ENCODE measurements around the gene KCTD2. TPM values are rescaled to one million over a fixed set of nuclear protein-coding genes. Genes with fewer than 3 reads are reported as not detected.
"Not testable (repeated sequence)": the region's sequence is repeated elsewhere in the genome, so short reads cannot be mapped to it uniquely, and the experiment has no call there.

KCTD2 gene
- total RNA-seq: 10 to 100 TPM; 21.7 TPM

GRCh38 chr17:75046407-75047289, at the start of gene KCTD2, which contains the start of gene ATP5PD:
KCTD2 (plus strand) TSS chr17:75047225; CDS start chr17:75047251, 26 bp downstream.
ATP5PD (minus strand) TSS chr17:75046969; CDS start chr17:75042650, 4,319 bp downstream.
- Mint-ChIP-seq H3K4me3 (peak within 1 kb of the TSS; percentile 99), H3K36me3 (ENCODE audit: low read depth) (peaks cover 20% of the 10 kb centered on the region), H3K27me3 (no peaks in the 10 kb centered on the region), H3K27ac (peak within 1 kb of the TSS; percentile 96), H3K9me3 (no peaks in the 10 kb centered on the region), H3K4me1 (peaks cover 45% of the 10 kb centered on the region)
- CTCF ChIA-PET: interaction anchor here (0.6 to 2.1 kb wide), 5 partner anchors 10 to 304 kb away, joined by 3 to 9 read pairs (median 3); no protein-coding TSS in a partner anchor
- POLR2A ChIA-PET: interaction anchor here (0.6 kb wide), 1 partner anchor 121 kb away, joined by 8 read pairs; no protein-coding TSS in a partner anchor
- DNase-seq: peak; percentile 96

- no peak overlapping the region for H3K4me3 Mint-ChIP-seq
- ChIA-PET POLR2A (no interaction called here), CTCF (interaction anchor here (0.9 to 2.2 kb wide), 4 partner anchors 10 to 37 kb away, joined by 3 to 13 read pairs (median 4); partner anchors contain the start of gene MRPL58)
These were observed 48.2 kb upstream of the KCTD2 start for GRCh38 chr17:74998783-74999182.

GRCh38 chr17:74999523-74999922, 47.5 kb upstream of the KCTD2 start:
- peaks cover 2% of the 10 kb centered on the region for H3K27me3 Mint-ChIP-seq
- no peaks in the 10 kb centered on the region for H3K9me3 Mint-ChIP-seq
- no peak for DNase-seq
- ChIA-PET CTCF (interaction anchor here (1.0 to 2.2 kb wide), 5 partner anchors 9 to 38 kb away, joined by 3 to 13 read pairs (median 4); partner anchors contain the start of gene MRPL58), POLR2A (interaction anchor here (0.6 kb wide), 1 partner anchor 66 kb away, joined by 5 read pairs; no protein-coding TSS in a partner anchor)
- no peak overlapping the region for H3K4me3 Mint-ChIP-seq
- no peak overlapping the region for H3K27ac Mint-ChIP-seq
- H3K4me1 Mint-ChIP-seq: peaks cover 12% of the 10 kb centered on the region
- no peaks in the 10 kb centered on the region for H3K36me3 Mint-ChIP-seq (ENCODE audit: low read depth)

More at GRCh38 chr17:74998783-74999182, 48.2 kb upstream of the KCTD2 start:
- no peaks in the 10 kb centered on the region for H3K9me3 Mint-ChIP-seq
- H3K27me3 Mint-ChIP-seq: peaks cover 2% of the 10 kb centered on the region
- no peak overlapping the region for H3K27ac Mint-ChIP-seq
- no peaks in the 10 kb centered on the region for H3K36me3 Mint-ChIP-seq (ENCODE audit: low read depth)
- DNase-seq: no peak
- peaks cover 12% of the 10 kb centered on the region for H3K4me1 Mint-ChIP-seq

GRCh38 chr17:75001915-75002843, 44.8 kb upstream of the KCTD2 start:
- no peak for DNase-seq
- Mint-ChIP-seq H3K27ac (no peak overlapping the region), H3K36me3 (ENCODE audit: low read depth) (no peaks in the 10 kb centered on the region), H3K27me3 (peaks cover 2% of the 10 kb centered on the region), H3K4me3 (no peak overlapping the region), H3K9me3 (no peaks in the 10 kb centered on the region), H3K4me1 (peaks cover 12% of the 10 kb centered on the region)
- CTCF ChIA-PET: no interaction called here
- POLR2A ChIA-PET: interaction anchor here (0.6 kb wide), 1 partner anchor 84 kb away, joined by 6 read pairs; no protein-coding TSS in a partner anchor

- ChIA-PET CTCF (interaction anchor here (0.6 to 1.1 kb wide), 2 partner anchors 16 to 20 kb away, joined by 3 to 5 read pairs; partner anchors contain the start of gene CDR2L), POLR2A (no interaction called here)
- Mint-ChIP-seq H3K4me3 (no peak overlapping the region), H3K36me3 (ENCODE audit: low read depth) (no peaks in the 10 kb centered on the region), H3K4me1 (peaks cover 10% of the 10 kb centered on the region), H3K9me3 (no peaks in the 10 kb centered on the region), H3K27me3 (peaks cover 2% of the 10 kb centered on the region), H3K27ac (no peak overlapping the region)
- no peak for DNase-seq
These were observed 43.7 kb upstream of the KCTD2 start for GRCh38 chr17:75003070-75003956.

DNA sequence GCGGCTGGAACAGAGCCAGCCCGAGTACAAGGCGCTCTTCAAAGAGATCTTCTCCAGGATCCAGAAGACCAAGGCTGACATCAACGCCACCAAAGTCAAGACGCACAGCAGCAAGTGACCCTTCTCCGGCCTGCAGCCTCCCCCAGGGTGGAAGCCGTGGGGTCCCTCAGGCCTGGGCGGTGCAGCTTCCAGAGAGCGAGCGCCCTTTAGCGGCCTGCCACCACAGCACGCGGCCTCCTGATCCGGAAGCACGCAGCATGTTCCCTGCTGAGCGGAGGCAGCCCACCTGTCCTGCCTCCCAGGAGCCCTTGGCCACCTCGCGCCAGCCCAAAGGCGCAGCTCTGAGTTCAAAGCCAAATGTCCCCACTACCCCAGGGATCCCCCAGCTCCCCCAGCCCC, 43.1 kb upstream of the KCTD2 start:
- no peaks in the 10 kb centered on the region for H3K36me3 Mint-ChIP-seq (ENCODE audit: low read depth)
- no peak overlapping the region for H3K4me3 Mint-ChIP-seq
- no peaks in the 10 kb centered on the region for H3K9me3 Mint-ChIP-seq
- peaks cover 4% of the 10 kb centered on the region for H3K4me1 Mint-ChIP-seq
- ChIA-PET POLR2A (no interaction called here), CTCF (interaction anchor here (0.6 to 1.1 kb wide), 3 partner anchors 9 to 19 kb away, joined by 3 to 5 read pairs (median 3); partner anchors contain the start of gene CDR2L)
- no peak for DNase-seq
- peaks cover 2% of the 10 kb centered on the region for H3K27me3 Mint-ChIP-seq
- H3K27ac Mint-ChIP-seq: no peak overlapping the region

DNA sequence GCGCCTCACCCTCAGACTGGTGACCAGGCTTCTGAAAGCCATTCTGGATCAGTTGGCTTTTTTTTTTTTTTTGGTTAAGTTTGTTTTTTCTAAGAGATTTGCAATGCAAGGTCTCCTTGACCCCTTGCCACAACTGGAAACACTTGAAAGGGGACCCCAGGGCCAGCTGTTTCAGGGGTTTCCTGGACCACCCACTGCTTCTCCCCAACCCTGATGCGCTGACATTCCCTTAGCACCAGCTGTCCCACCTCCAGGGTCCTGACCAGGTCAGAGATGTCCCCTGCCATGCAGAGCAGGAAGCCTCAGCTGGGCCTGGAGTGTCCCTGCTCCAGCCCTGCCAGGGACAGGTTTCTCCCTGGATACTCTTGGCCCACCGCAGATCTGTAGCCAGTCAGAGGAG, 42.7 kb upstream of the KCTD2 start:
- CTCF ChIA-PET: interaction anchor here (1.1 kb wide), 2 partner anchors 9 to 17 kb away, joined by 3 read pairs; partner anchors contain the start of gene CDR2L
- H3K9me3 Mint-ChIP-seq: no peaks in the 10 kb centered on the region

GRCh38 chr17:75005291-75005690, 41.7 kb upstream of the KCTD2 start:
- POLR2A ChIA-PET: interaction anchor here (0.6 kb wide), 1 partner anchor 257 kb away, joined by 3 read pairs; no protein-coding TSS in a partner anchor
- Mint-ChIP-seq H3K9me3 (no peaks in the 10 kb centered on the region), H3K4me3 (no peak overlapping the region), H3K4me1 (no peaks in the 10 kb centered on the region), H3K36me3 (ENCODE audit: low read depth) (no peaks in the 10 kb centered on the region), H3K27ac (peak overlapping the region; percentile 25), H3K27me3 (peaks cover 2% of the 10 kb centered on the region)
- no peak for DNase-seq
- CTCF ChIA-PET: interaction anchor here (0.6 to 1.1 kb wide), 3 partner anchors 10 to 196 kb away, joined by 3 read pairs; no protein-coding TSS in a partner anchor

More for the DNA sequence above, 42.7 kb upstream of the KCTD2 start:
- no peaks in the 10 kb centered on the region for H3K4me1 Mint-ChIP-seq
- POLR2A ChIA-PET: interaction anchor here (0.6 kb wide), 1 partner anchor 258 kb away, joined by 3 read pairs; no protein-coding TSS in a partner anchor
- H3K27me3 Mint-ChIP-seq: peaks cover 2% of the 10 kb centered on the region
- no peaks in the 10 kb centered on the region for H3K36me3 Mint-ChIP-seq (ENCODE audit: low read depth)
- no peak overlapping the region for H3K4me3 Mint-ChIP-seq
- DNase-seq: no peak
- no peak overlapping the region for H3K27ac Mint-ChIP-seq

- CTCF ChIA-PET: interaction anchor here (0.6 to 2.0 kb wide), 5 partner anchors 11 to 195 kb away, joined by 3 to 6 read pairs (median 3); no protein-coding TSS in a partner anchor
- H3K27ac Mint-ChIP-seq; H3K36me3 Mint-ChIP-seq (ENCODE audit: low read depth); H3K4me3 Mint-ChIP-seq; H3K4me1 Mint-ChIP-seq; H3K9me3 Mint-ChIP-seq; DNase-seq; POLR2A ChIA-PET; H3K27me3 Mint-ChIP-seq: not testable (repeated sequence)
These were observed 40.9 kb upstream of the KCTD2 start for GRCh38 chr17:75006084-75006483.

- CTCF ChIA-PET: interaction anchor here (0.6 to 2.0 kb wide), 3 partner anchors 11 to 43 kb away, joined by 3 to 6 read pairs (median 5); no protein-coding TSS in a partner anchor
These were observed 40.4 kb upstream of the KCTD2 start for GRCh38 chr17:75006653-75007052.

GRCh38 chr17:75008373-75008772, 38.7 kb upstream of the KCTD2 start:
- CTCF ChIA-PET: interaction anchor here (1.5 to 1.7 kb wide), 2 partner anchors 16 to 47 kb away, joined by 3 read pairs; no protein-coding TSS in a partner anchor
- H3K27ac Mint-ChIP-seq: no peak overlapping the region
- H3K36me3 Mint-ChIP-seq (ENCODE audit: low read depth): no peaks in the 10 kb centered on the region
- DNase-seq: no peak
- no peak overlapping the region for H3K4me3 Mint-ChIP-seq
- no peaks in the 10 kb centered on the region for H3K9me3 Mint-ChIP-seq
- H3K4me1 Mint-ChIP-seq: peaks cover 15% of the 10 kb centered on the region
- POLR2A ChIA-PET: no interaction called here
- H3K27me3 Mint-ChIP-seq: peaks cover 2% of the 10 kb centered on the region

More at GRCh38 chr17:75006653-75007052, 40.4 kb upstream of the KCTD2 start:
- Mint-ChIP-seq H3K27ac (no peak overlapping the region), H3K4me1 (peaks cover 4% of the 10 kb centered on the region), H3K4me3 (no peak overlapping the region), H3K27me3 (peaks cover 2% of the 10 kb centered on the region), H3K9me3 (no peaks in the 10 kb centered on the region), H3K36me3 (ENCODE audit: low read depth) (no peaks in the 10 kb centered on the region)
- DNase-seq: no peak
- POLR2A ChIA-PET: no interaction called here
